Suppressor macrophage treated with lipopolysaccharide for 1 hour (primary cell): ENCODE data around the gene PRSS3.
"Not testable (repeated sequence)": the region's sequence is repeated elsewhere in the genome, so short reads cannot be mapped to it uniquely, and the experiment has no call there.

Experiments used
- DNase-seq, 3 donors: peaks; one replicate each; pipeline ENCODE4 v3.0.0-alpha.2; 2020 to 2022

Gene PRSS3

DNA sequence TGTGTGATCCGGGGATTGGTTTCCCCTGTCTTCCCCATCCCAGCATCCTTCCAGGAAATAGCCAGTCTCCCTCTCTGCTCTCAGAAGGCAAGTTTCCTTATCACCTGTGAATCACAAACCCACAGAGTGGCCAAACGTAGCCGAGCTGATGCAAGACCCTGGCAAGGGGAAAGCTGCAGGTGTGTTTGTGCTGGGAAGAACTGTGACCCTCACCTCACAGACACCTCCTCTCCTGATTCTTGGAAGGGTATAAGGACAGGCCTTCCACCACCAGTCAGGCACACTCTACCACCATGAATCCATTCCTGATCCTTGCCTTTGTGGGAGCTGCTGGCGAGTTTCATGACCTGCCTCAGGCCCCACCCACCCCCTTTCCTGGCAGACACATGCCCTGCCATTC lies at the start of gene PRSS3:
PRSS3 (plus strand) TSS at position 281 of the 400 bp plus-strand sequence; CDS start at position 294, 13 bp downstream.
- DNase-seq = no peak

DNA sequence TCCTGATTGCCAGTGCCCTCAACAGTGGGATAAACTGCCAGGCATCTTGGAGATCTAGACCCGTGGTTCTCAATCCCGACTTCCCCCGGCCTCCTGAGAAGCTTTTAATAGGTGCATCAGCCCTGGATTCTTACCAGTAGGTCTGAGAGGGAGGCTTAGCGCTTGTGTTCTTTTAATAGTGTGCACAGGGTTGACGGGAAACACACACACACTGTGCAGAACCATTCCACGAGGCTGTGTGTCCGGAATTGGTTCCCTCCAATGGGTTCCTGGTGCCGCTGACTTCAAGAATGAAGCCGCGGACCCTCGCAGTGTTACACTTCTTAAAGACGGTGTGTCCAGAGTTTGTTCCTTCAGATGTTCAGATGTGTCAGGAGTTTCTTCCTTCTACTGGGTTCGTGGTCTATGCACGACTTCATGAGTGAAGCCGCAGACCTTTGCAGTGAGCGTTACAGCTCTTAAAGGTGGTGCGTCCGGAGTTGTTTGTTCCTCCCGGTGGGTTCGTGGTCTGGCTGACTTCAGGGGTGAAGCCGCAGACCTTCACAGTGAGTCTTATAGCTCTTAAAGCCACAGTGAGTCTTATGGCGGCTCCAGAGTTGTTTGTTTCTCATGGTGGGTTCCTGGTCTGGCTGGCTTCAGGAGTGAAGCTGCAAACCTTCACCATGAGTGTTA lies 46.6 kb upstream of the PRSS3 start:
- no peak for DNase-seq

DNA sequence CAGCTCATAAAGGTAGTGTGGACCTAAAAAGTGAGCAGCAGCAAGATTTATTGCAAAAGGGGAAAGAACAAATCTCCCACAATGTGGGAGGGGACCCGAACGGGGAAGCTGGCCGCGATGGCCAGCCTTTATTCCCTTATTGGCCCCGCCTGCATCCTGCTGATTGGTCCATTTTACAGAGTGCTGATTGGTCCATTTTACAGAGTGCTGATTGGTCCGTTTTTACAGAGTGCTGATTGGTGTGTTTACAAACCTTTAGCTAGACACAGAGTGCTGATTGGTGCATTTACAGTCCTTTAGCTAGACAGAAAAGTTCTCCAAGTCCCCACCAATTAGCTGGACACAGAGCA lies 46.1 kb upstream of the PRSS3 start:
- DNase-seq = peak; percentile 62 to 81 (median 63)

DNA sequence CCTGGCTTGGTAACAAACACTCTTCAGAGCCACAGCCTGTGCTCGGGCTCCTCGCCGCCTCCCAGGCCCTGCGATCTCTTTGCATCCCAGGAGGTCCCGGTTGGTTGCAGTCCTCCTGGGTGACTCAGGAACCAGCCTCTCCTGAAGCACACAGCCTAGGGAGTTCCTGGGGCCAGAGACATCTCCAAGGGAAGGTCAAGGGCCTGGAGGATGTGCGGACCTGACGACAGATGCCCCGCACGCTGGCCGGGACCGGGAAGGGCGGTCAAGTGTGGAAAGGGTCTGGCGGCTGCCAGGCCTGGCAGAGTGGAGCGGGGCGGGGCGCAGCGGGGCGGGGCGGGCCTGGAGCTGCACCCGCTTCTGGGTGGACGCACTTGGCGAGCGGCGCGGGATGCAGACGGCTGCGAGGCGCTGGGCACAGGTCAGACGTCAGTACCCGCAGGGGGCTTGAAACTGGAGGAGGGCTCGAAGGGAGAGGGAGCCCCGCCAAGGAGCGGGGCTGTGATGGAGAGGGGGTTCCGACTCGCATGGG lies 45.0 kb upstream of the PRSS3 start:
- no peak for DNase-seq

DNA sequence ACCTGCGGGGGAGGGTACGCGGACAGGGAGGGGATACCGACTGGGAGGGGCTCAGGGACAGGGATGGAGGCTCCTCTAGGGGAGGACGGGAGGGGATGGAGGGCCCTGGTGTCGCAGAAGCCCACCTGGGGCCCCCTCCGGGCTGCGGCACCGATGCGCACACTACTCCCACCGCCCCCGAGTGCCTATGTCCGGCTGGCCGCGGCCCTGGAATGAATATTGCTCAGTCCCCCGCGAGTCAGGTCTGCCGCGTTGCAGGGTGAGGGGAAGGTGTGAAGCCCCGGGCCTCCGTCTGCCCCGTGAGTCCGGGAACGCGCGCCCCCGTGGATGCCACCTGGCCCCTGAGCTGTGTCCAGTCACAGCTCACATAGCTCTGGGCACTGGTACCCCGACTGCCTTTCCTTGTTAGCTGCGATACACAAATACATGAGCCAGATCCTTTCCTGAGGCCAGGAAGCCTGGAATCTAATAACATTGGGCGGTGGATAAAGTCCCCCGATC lies 44.5 kb upstream of the PRSS3 start:
- no peak for DNase-seq

DNA sequence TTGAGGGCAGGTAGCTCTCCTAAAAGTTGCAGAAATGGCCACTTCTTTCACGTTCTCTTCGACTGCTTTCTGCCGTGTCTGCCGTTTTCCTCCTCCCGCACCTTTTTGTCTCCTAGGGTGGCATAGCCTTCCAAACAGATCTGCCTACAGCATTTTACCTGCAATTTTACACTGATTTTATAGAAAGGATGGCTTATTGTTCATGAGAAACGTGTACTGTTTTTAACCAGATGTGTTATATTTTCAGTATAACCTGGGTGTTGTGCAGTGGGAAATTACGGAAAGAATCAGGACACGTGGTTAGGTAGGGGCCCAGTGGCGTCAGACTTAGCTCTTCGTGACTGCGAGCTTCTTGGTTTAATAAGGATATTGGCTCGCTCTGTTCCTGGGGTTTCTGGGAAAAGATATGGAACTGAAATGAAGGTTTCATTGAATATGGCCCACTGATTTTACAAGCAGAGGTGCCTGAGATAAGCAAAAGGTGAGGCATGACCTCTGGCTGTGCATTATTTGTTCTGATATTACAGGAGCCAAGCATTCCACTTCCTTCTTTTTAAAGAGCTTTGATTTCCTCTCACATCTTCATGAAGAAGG lies 43.7 kb upstream of the PRSS3 start:
- DNase-seq = no peak

DNA sequence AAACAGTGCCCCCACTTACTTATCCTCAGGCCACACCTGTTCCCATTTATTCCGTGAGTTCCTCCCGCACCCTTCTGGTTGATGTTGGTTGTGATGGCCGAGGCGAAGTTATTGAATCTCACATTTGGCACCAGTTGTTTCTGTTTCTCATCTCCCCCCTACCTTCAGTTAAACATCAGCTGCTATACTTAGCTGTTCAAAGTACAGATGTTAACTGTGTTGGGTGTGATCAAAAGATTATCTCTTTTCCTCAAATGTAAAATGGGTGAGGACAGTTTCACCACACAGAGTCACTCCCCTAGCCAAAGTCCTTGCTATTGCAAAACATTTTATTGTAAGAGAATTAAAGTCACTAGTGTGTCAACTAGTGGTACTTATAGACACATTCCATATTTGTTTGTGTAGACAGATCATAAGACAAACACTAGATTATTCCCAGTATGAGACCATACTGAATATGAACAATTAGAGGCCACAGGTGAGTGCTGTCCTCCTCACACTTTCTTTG lies 43.2 kb upstream of the PRSS3 start:
- no peak for DNase-seq

DNA sequence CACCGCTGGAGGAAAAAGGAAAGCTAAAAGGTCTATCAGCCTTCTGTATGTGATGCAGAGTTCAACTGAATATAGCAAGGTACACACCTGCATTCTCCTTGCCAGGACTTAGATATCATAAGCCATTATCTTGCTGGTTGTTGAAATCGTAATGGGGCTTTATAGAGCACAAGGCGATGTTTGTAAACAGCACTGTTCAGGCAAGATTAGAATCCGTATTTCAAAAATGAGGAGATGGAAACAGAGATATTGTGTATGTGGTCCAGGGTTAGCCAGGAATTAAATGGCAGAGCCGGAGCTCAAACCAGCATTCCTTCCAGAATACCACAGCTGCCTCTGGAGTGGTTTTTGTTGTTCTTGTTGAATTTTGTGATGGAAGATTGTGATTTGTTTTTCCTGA lies 42.6 kb upstream of the PRSS3 start:
- DNase-seq = not testable (repeated sequence)

DNA sequence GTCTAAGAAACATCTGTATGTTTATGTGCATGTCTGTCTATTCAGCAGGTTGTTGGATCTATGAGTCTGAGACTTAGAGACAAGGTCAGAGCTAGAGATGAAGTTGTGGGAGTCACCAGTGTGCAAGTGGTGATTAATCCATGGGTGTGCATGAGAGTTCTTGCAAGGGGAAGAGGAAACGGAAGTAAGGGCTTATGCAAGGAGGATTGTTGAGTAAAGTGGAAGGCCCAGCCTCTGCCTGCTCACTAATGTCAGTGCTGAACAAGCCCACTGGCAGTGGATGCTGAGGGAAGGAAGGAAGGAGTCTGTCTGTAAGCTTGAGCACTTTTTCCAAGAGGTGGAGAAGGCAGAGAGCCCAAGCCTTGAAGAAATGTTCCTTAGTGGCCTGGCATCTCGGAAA lies 35.7 kb upstream of the PRSS3 start:
- DNase-seq = peak; percentile 85 to 94 (median 93)

DNA sequence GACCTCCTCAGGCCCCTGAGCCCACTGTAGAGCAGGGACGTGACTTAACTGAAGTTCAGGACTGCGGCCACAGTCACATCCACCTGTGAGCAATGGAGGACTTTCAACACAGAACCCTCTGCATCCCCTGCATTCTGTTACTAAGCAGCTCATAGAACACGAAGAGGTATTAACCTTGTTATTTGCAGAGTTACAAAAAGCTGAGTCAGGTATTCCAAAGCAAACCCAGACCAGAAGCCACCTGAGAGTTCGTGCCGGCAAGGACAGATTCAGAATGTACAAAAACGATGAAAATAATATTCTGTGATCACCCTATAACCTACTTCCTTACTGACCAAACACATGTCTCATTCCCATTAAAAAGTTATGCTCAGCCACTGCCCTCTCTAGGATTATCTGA lies 33.0 kb upstream of the PRSS3 start:
- no peak for DNase-seq

DNA sequence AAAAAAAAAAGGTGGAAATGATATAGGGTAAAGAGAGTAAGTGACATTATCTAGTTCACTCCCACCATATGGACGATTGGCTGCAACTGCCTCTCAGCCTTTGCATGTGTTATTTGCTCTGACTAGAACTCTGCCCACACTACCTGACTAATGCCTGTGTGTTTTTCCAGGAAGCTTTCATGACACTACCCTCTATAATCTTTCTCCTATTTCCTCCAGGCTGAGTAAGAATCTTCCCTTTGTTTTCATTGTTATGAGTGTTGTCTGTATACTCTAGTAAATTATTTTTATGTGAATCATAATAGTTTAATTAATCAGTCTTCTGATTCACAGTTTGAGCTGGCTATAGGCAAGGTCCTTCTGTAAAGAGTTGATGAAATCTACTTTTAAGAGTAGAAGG lies 31.7 kb upstream of the PRSS3 start:
- DNase-seq = not testable (repeated sequence)

DNA sequence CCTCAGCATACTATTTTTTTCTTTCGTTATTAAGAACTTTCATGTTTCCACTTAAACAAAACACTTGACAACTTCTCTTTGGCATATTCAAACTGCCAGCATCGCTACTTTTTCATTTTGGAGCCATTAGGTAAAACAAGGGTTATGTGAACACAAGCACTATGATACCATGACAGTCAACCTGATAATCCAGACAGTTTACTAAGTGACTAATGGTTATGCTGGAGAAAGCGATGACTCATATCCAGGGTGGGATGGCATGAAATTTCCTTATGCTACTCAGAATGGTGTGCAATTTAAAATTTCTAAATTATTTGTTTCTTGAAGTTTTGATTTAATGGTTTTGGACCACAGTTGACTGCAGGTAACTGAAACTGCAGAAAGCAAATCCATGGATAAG lies 29.9 kb upstream of the PRSS3 start:
- DNase-seq = peak; percentile 24 to 58 (median 38)

DNA sequence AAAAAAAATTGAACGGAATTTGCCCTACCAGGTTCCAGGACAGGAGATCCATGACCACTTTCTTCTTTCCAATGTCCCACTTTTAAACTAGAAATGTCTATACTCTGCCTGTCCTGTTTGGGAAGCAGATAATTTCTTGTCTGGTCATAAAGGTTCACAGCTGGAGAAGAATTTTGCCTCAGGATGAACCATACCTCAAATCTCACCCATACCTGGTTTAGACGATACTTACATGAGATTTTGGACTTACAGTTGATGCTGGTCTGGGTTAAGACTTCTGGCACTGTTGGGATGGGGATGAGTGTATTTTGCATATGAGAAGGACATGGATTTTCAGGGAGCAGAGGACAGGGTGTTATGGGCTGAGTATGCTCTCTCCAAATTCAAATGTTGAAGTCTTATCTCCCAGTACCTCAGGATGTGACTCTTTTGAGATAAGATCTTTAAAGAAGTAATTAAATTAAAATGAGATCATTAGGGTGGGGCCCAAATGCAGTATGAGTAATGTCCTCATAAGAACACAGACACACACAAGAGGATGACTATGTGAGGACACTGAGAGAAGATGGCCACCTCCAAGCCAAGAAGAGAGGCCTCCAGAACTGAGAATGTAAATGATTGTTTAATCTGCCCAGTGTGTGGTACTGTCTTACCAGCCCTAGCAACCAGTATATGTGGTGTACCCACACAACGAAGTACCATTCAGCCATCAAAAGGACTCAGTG lies 25.0 kb upstream of the PRSS3 start:
- not testable (repeated sequence) for DNase-seq

DNA sequence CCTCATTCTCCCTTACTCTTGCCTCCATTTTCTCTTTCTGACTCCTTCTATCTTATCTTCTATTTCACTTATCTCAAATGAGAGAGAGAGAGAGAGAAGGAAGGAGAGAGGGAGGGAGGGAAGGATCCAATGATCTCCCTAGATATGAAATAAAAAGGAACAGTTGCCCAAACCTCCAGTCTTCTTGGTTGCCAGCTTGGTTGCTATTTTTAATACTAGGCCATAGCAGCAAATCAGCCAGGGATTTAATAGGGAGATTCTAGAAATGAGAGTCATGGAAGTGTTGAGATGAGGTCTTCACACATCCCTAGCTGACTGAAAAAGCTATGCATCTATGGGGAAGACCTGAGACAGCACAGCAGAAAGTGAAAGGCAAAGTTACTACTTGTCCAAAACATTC lies 22.2 kb upstream of the PRSS3 start:
- peak in 1 of 3 donors; percentile 32 for DNase-seq

DNA sequence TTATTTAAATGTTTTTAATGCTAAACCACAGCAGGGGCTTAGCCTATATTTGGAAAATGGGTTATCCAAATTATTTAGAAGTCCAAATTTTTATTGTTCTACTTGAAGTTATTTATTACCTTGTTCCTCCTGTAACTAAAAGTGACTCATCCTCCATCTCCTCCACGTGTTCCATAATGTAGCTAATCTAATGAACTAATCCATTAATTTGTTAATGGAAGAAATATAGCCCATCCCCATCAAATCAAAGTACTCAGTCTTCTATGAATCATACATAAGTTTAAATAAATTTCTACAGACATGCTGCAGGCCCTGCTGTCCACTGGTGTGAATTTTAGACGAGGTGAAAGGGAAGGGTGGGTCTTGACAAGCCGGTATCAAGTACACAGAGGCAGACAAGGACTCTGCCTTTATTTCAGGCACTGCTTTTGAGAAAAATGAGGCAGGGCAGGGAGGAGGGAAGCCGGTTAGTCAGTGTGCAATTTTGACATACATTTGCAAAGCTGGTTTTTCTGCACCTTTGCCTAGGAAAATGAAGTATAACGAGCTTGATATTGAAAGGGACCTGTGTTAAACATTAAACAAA lies 21.2 kb upstream of the PRSS3 start:
- not testable (repeated sequence) for DNase-seq

DNA sequence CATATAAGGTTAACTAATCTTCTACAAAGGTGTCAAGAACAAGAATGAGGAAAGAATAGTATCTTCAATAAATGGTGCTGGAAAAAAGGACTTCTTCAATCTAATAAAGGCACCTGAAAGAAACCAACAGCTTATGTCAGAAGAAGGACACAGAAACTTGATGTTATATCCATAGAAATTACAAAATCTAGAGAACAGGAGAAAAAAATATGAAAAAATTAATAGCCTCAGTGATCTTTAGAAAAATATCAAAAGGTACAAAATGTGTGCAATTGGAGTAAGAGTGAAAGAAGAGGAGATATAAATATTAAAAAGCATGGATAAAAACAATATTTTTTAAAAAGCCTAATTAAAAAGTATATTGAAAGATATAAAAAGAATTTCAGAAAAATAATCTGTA lies 18.8 kb upstream of the PRSS3 start:
- no peak for DNase-seq

DNA sequence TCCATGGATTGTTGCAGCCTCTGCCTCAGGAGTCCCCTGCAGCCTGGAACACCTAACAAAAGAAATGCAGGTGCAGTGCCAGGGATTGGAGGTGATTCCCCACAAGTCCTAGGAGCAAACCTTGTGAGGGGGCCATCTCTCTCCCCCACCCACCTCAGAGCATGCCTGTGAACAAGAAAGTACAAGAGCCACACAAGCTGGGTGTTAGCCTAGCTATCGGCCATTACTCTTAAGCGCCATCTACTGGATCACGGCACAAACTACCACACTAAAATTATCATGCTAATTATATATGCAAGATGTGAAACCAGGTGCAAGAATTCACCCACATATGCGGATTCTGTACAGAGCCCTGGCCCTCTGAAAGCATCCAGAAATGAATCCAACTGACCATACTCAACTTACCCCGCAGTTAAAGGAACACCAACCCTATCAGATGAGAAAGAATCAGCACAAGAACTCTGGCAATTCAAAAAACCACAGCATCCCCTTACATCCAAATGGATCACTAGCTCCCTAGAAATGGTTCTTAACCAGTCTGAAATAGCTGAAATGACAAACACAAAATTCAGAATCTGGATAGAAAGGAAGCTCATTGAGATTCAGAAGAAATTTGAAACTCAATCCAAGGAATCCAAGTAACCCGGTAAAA lies 16.5 kb upstream of the PRSS3 start:
- DNase-seq = peak; percentile 65 to 84 (median 79)

DNA sequence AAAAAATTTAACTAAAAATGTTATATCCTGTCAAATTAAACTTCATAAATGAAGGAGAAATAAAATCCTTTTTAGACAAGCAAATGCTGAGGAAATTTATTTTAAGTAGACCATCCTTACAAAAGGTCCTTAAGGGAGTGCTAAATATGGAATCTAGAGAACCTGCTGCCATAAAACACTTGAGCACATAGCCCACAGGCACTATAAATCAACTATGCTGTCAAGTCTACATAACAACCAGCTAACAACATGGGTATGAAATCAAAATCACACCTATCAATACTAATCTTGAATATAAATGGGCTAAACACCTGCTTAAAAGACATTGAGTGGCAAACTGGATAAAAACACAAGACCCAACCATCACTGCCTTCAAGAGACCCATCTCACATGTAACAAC lies 15.1 kb upstream of the PRSS3 start:
- no peak for DNase-seq

DNA sequence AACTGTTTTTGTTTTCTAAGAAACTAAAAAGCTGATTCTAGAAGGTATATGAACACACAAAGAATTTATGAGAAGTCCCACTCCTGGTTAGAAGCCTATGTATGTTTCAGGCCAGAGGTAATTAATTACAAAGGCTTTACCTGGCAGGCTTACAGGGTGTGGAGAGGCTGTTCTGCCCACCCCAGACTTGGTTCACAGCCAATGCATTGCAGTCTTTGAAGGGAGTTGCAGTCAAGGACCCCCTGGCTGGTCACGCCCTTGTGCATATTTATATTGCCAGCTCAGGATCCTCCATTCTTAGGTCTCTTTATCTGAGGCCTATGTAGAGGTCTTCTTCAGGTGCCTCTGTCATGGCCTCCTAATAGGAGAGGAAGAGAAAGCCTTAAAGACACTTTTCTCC lies 13.6 kb upstream of the PRSS3 start:
- DNase-seq = no peak

DNA sequence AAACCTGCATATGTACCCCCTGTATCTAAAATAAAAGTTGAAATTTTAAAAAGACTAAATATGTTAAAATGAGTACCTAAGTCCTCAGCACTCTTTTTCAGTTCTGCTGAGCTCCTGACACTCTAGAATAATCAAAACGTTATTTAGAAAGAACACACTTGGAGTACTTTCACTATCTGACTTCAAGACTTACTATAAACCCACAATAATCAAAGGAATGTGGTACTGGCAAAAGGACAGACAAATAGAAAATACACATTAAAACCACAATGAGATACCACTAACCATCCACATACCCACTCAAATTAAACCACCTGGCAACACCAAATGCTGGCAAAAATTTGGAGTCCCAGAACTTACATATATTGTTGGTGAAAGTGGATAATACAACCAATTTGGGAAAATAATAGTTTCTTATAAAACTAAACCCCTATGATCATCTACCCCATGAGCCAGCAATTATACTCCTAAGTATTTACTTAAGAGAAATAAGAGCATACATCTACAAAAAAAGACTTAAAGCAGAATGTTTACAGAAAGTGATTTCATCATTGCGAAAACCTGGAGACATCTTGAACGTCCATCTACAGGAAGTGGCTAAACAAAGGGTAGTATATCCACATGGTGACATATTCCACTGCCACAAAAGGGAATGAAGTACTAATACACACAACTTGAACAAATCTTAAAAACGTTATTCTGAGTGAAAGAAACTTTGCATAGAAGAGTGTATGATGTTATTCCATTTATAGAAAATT lies 12.8 kb upstream of the PRSS3 start:
- DNase-seq = peak in 1 of 3 donors; percentile 28

DNA sequence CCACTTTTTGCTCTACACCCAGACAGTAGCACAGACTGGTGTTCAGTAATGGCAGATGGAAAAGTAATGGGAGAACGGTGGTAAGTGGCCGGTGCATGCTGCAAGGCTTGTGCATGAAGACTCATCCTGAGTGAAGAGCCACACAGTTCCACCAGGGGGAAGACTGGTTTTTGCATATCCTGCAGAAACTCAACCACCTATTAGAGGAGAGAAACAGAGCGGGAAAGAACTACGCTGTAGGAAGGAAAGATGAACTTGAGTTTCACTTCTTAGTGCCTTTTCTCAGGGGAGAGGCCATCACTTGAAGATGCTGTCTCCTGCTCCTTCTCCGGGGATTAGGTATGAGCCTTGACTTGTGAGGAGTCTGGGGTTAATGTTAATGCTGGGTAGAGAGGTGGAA lies 9.4 kb upstream of the PRSS3 start:
- peak in 2 of 3 donors; percentile 8 to 24 for DNase-seq

DNA sequence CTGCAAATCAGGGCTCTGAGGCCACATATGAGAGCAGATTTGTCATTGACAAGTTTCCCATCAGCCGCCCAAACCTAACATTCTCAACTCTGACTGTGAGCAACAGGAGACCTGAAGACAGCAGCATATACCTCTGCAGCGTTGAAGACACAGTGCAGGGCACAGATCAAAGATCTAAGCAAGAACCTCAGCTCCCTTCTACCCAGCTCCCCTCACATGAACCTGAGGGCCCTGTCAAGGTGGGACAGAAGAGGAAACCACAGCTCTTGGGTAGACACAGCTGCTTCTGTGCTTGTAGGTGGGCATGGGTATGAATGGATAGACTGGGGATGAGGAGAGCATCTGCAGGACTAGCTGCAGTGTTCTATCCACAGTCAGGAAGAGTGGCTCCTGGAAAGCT lies 8.7 kb upstream of the PRSS3 start:
- no peak for DNase-seq
